ENCODE measurements around the gene ATG7.

DNA sequence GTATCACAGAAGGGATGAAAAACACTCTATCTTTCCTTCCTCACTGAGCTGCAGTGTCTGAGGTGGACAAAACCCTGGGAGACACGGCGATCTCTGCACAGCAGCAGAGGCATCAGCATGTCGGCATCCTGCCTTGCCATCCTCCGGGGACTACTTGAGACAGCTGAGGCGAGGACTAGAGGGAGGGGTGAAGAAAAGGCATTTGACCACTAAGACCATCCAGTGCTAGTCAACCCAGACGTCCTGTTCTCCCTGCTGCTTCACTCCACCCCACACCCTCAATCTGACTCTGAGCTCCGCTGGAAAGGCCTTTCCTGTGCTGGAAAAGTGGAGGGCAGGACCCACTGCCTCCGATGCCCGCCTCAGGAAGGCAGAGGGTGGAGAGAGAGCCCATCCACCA lies 304.3 kb downstream of the ATG7 start:
- TF ChIP-seq SP1 (IDR thresholded peaks at IDR 0.05) (no peak), CTCF (IDR thresholded peaks at IDR 0.05; ENCODE audit: low read depth, low read length, missing input control) (no peak)
